Neural crest cell (in vitro differentiated cells): ENCODE data around the gene CILP2. TPM values are rescaled to one million over a fixed set of nuclear protein-coding genes. Genes with fewer than 3 reads are reported as not detected.

Experiments
- DNase-seq: peaks from one replicate; pipeline ENCODE4 v3.0.0; 2021; ENCODE audit warnings: low read depth, mixed read lengths, low spot score
- H3K27ac Mint-ChIP-seq: one replicate; pipeline ENCODE4 v1.8.0; 2021; ENCODE audit warnings: mild to moderate bottlenecking, mixed read lengths; ENCODE audit not compliant: unreplicated experiment
- H3K27me3 Mint-ChIP-seq: 2 replicates; pipeline ENCODE4 v1.8.0; 2021; ENCODE audit warnings: low read depth, mild to moderate bottlenecking, mixed read lengths
- H3K36me3 Mint-ChIP-seq: 2 replicates; pipeline ENCODE4 v1.8.0; 2021; ENCODE audit warnings: low read depth, mild to moderate bottlenecking, mixed read lengths
- H3K4me1 Mint-ChIP-seq: 2 replicates; pipeline ENCODE4 v1.8.0; 2021; ENCODE audit warnings: mixed read lengths
- H3K4me3 Mint-ChIP-seq: one replicate; pipeline ENCODE4 v1.8.0; 2021; ENCODE audit warnings: mild to moderate bottlenecking, mixed read lengths
- H3K9me3 Mint-ChIP-seq: 2 replicates; pipeline ENCODE4 v1.8.0; 2021; ENCODE audit warnings: mixed read lengths
- total RNA-seq: library from RNA; stranded (reverse); gene quantifications from 2 replicates; pipeline ENCODE4 v1.2.1, GENCODE V29; 2021
- TF ChIP-seq, protein P1 (sequence below): fragments of 200-600 bp; sonication (generic); conservative IDR thresholded peaks from 2 replicates; pipeline ENCODE4 v1.5.0; 2021; ENCODE audit warnings: antibody characterized with exemption, mild to moderate bottlenecking

CILP2 gene
- total RNA-seq, 1 donor from 2014 or later = 2.7 TPM

DNA sequence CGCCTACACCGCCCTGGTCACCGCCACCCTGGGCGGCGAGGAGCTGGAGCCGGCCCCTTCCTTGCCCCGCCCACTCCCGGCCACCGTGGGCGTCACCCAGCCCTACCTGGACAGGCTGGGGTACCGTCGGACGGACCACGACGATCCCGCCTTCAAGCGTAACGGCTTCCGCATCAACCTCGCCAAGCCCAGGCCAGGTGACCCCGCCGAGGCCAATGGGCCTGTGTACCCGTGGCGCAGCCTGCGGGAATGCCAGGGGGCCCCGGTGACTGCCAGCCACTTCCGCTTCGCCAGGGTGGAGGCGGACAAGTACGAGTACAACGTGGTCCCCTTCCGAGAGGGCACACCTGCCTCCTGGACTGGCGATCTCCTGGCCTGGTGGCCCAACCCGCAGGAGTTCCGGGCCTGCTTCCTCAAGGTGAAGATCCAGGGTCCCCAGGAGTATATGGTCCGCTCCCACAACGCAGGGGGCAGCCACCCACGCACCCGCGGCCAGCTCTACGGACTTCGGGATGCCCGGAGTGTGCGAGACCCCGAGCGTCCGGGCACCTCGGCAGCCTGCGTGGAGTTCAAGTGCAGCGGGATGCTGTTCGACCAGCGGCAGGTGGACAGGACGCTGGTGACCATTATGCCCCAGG, 7.0 kb downstream of the CILP2 start:
- TF ChIP-seq, protein P1, sequence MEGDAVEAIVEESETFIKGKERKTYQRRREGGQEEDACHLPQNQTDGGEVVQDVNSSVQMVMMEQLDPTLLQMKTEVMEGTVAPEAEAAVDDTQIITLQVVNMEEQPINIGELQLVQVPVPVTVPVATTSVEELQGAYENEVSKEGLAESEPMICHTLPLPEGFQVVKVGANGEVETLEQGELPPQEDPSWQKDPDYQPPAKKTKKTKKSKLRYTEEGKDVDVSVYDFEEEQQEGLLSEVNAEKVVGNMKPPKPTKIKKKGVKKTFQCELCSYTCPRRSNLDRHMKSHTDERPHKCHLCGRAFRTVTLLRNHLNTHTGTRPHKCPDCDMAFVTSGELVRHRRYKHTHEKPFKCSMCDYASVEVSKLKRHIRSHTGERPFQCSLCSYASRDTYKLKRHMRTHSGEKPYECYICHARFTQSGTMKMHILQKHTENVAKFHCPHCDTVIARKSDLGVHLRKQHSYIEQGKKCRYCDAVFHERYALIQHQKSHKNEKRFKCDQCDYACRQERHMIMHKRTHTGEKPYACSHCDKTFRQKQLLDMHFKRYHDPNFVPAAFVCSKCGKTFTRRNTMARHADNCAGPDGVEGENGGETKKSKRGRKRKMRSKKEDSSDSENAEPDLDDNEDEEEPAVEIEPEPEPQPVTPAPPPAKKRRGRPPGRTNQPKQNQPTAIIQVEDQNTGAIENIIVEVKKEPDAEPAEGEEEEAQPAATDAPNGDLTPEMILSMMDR = no peak
- H3K4me3 Mint-ChIP-seq = no peak overlapping the region
- H3K4me1 Mint-ChIP-seq = peaks cover 4% of the 10 kb centered on the region
- no peaks in the 10 kb centered on the region for H3K36me3 Mint-ChIP-seq
- no peak for DNase-seq
- H3K27ac Mint-ChIP-seq = no peak overlapping the region
- no peaks in the 10 kb centered on the region for H3K9me3 Mint-ChIP-seq
- no peaks in the 10 kb centered on the region for H3K27me3 Mint-ChIP-seq

GRCh38 chr19:19545707-19546106, 7.6 kb downstream of the CILP2 start:
- H3K4me3 Mint-ChIP-seq = no peak overlapping the region
- no peaks in the 10 kb centered on the region for H3K36me3 Mint-ChIP-seq
- H3K9me3 Mint-ChIP-seq = no peaks in the 10 kb centered on the region
- H3K27ac Mint-ChIP-seq = no peak overlapping the region
- TF ChIP-seq, protein P1 = no peak
- H3K27me3 Mint-ChIP-seq = no peaks in the 10 kb centered on the region
- no peak for DNase-seq
- H3K4me1 Mint-ChIP-seq = peaks cover 4% of the 10 kb centered on the region

DNA sequence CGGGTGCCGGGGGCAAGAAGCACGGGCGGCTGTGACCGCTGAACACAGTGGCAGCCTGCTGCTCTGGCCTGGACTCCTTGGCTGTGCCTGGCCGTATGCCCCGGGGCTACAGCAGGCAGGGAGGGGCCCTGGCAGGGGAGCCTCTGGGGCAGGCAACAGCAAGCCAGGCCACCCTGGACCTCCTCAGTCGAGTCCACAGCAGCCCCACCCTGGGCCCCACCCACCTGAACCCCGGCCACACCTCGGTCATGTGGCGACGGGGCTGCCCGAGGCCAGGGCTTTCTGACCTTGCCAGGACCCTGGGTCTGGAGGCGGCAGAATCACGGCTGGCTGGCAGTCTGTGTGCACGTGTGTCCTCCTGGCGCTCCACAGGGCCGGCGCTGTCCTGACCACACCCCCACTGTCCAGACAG, 8.7 kb downstream of the CILP2 start:
- Mint-ChIP-seq H3K9me3 (no peaks in the 10 kb centered on the region), H3K36me3 (no peaks in the 10 kb centered on the region), H3K27ac (no peak overlapping the region), H3K27me3 (no peaks in the 10 kb centered on the region), H3K4me3 (no peak overlapping the region), H3K4me1 (peaks cover 4% of the 10 kb centered on the region)
- no peak for DNase-seq
- TF ChIP-seq, protein P1 = no peak

- H3K36me3 Mint-ChIP-seq = no peaks in the 10 kb centered on the region
- no peak overlapping the region for H3K4me3 Mint-ChIP-seq
- H3K4me1 Mint-ChIP-seq = peaks cover 4% of the 10 kb centered on the region
- no peaks in the 10 kb centered on the region for H3K9me3 Mint-ChIP-seq
- TF ChIP-seq, protein P1 = no peak
- no peaks in the 10 kb centered on the region for H3K27me3 Mint-ChIP-seq
- no peak for DNase-seq
- H3K27ac Mint-ChIP-seq = no peak overlapping the region
Measured at GRCh38 chr19:19547674-19548336, 9.7 kb downstream of the CILP2 start.

- no peaks in the 10 kb centered on the region for H3K9me3 Mint-ChIP-seq
- no peak for DNase-seq
- H3K36me3 Mint-ChIP-seq = no peaks in the 10 kb centered on the region
- H3K4me3 Mint-ChIP-seq = no peak overlapping the region
- H3K27me3 Mint-ChIP-seq = no peaks in the 10 kb centered on the region
- H3K27ac Mint-ChIP-seq = peak overlapping the region; percentile 35
- TF ChIP-seq, protein P1 = no peak
- peaks cover 4% of the 10 kb centered on the region for H3K4me1 Mint-ChIP-seq
Measured at GRCh38 chr19:19548915-19549759, 11.1 kb downstream of the CILP2 start.
